NCI-H345 treated with DMSO at 0.1 percent for 48 hours (cell line): ENCODE data around the gene ARG2.

Source experiments
- DNase-seq: peaks from one replicate; lab custom pipeline; 2025; ENCODE audit not compliant: unreplicated experiment; lab: John Stamatoyannopoulos, UW

Gene ARG2

DNA sequence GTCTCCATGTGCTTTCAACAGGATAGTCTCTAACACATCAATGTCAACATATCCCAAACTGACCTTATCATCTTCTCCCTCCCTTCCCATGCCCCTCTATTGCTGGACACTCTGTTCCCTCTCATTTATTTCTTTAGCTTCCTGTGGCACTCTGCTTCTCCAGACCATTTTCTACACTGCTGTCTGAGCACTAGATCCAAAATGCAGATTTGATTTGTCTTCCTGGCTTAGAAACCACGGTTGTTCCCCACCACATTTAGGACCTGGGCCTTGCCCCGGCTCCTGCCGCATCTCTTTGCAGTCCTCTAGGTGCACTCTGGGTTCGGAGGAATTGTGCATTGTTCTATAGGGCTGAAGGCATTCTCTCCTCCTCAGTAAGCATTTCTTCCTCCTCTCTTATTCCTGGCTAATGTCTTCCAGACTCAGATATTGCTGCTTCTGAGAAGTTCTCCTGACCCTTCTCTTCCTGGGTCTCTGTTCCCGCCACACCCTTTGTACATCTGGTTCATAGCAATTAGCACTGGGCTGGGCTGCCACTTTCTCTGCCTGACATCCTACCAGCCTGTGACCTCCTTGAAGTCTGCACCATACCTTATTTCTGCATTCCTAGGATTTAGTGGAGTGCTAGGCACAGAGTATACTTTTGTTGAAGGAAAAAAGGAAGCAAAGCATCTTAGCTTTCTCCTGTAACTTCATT, 13.9 kb downstream of the ARG2 start:
- DNase-seq = no peak

DNA sequence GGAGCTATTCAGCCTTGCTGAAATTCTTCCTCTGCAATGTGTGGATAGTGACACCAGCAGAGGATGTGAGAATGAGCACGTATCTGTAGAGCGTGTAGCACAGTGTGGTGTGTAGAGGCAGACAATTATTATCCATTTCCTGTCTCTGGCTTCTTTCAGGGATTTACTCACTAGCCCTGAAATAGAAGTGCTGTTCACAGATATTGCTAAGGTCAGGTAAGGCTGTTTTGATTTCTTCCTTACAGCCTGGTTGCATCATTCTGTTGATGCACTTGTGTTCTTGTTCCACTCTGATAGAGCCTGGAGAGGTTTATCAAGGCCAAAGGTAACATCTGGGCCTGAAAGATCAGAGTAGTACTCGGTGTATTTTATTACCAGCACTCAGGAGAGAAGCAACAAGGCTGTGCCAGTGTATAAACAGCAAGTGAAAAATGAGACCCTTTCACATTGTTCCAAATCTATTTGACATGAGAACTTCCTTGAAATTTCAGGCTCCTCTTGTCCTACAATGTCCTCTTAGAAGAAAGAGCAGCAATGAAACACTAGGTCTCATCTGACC, 16.7 kb downstream of the ARG2 start:
- no peak for DNase-seq

DNA sequence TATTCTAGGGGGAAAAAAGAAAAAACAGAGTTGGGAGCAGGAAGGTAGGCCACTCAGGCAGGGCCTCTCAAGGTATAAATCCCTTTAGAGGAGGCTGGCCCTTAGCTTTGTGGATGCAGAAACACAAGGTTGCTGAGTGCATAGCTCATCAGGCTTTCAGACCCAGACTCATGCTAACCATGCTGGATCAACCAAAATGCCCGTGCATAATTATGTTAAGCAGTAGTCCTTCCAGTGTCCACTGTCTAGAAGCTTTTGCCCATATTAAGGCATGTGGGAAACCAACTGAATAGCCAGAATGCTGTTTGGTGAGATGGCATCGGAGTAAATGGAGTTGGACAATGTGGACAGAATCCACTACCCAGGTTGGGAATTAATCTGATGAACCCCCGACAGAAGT, 18.9 kb downstream of the ARG2 start:
- no peak for DNase-seq

DNA sequence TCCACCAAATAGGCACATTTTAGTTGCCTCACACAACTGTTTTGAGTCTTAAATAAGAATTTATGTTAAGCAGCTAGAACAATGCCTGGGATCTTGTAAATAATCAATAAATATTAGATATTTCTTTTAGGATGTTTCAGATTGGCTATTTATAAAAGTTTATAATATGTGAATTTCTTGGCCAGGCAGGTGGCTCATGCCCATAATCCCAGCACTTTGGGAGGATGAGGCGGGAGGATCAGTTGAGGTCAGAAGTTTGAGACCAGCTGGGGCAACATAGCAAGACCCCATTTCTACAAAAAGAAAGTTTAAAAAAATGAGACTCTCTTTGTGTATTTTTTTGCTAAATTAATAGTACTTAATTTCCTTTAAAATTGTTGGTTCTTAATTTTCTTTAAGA, 21.8 kb downstream of the ARG2 start:
- no peak for DNase-seq

DNA sequence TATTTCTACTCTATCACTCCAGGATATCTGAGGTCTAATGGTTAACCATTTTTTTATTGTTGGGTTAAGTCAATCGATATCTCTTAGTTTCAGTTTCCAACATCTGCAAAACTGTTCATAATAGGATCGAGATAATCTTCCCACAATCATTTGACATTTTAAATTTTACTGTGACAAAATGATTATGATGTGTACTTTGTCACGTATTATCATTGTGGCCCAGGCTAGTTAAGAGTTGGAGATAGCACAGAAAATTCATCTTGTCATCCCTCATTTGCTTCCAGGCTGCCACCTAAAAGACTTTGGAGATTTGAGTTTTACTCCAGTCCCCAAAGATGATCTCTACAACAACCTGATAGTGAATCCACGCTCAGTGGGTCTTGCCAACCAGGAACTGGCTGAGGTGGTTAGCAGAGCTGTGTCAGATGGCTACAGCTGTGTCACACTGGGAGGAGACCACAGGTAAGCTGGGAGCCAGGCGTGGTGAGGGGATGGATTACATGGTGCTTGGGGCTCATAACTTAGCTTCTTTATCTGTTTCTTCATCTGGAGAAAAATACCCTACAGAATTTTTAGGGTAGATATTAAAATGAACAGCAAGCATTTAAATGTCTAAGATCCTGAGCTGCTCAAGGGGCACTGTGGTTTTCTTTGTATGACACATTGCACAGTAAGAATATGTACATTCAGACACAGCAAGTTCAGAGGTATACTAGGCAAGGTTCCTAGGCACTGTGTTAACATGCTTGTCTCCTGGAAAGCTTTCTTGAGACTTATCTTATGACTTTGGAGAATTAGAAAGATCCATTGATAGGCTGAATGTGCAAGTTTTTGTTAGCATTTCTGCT, 22.4 kb downstream of the ARG2 start:
- DNase-seq = no peak

DNA sequence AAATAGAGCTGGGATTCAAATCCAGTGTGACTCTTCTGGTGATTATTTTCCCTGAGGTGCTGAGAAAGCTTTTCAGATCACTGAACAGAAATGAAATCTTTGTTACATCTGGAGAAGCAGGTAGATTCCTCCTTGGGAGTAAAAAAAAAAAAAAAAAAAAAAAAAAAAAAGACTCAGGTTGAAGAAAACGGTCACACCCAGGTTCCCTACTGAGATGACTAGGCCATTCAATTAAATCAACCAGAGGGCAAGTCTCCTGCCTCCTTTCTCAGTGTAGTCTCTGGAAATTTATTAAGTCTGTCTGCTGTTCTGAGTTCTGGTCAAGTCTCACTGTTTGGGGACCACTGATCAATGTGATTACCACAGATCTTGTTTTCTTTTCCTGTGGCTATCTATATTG, 24.0 kb downstream of the ARG2 start:
- DNase-seq = no peak

DNA sequence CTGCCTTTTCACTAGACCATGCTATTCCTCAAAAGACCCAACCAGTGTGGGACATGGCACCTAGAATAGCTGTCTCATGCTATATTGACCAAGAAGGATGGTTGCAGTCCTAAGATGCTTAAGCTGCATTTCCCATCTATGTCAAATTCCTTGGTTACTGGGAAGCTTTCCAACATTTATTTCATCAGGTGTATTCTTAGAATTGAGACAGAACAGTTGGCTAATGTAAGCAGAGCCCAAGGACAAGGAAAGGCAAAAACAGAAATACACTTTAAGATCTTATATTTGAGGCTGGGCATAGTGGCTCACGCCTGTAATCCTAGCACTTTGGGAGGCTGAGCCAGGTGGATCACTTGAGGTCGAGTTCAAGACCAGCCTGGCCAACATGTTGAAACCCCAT, 24.7 kb downstream of the ARG2 start:
- no peak for DNase-seq

DNA sequence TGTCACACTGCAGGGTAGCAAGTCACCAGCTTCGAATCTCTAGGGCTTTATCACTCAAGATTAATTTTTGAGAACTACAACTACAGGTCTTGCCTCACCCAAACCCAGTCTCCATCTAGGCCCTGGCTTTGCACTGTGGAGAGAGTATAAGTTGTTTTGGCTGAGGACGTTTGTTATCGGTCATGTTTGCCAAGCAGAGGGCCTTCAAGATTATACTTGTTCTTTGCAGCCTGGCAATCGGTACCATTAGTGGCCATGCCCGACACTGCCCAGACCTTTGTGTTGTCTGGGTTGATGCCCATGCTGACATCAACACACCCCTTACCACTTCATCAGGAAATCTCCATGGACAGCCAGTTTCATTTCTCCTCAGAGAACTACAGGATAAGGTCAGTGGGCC, 25.7 kb downstream of the ARG2 start:
- no peak for DNase-seq

DNA sequence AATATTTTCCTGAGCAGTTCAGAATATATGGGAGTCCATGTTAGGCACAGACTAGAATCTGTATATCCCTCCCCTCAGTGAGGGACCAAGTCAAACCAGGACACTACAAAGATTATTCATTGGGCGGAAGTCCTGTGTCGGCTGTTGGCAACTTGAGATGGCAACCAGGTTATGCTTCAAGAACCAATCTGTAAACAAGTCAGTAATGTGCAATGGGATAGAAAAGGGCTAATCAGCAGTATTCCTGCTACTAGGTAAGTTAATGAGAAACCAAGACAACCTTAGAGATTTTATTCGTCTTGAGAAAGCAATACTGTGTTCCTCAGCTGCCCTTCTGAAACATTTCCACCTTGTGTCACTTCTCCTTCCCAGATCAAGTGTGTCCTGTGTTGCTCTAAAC, 26.4 kb downstream of the ARG2 start:
- DNase-seq = no peak

DNA sequence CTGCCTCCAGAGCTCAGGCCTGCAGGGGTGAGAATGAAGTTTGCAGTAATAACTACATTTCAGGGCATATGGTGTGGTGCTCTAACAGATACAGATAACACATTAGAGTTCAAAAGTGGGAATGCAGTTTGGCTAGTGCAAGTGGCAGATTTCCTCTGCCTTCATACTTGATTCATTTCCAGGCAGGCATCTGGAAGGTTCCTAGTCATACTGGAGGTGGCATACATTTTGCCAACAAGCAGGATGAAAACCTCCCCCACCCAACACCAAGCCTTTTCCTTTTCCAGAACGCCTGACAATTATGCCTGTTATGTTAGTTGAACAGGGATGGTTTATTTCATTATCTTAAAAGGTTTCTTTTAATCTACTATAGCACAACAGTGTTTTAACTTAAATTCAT, 30.4 kb downstream of the ARG2 start:
- DNase-seq = no peak

DNA sequence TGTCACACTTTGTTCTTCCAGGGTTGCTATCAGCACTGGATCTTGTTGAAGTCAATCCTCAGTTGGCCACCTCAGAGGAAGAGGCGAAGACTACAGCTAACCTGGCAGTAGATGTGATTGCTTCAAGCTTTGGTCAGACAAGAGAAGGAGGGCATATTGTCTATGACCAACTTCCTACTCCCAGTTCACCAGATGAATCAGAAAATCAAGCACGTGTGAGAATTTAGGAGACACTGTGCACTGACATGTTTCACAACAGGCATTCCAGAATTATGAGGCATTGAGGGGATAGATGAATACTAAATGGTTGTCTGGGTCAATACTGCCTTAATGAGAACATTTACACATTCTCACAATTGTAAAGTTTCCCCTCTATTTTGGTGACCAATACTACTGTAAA, 31.0 kb downstream of the ARG2 start:
- DNase-seq = no peak

DNA sequence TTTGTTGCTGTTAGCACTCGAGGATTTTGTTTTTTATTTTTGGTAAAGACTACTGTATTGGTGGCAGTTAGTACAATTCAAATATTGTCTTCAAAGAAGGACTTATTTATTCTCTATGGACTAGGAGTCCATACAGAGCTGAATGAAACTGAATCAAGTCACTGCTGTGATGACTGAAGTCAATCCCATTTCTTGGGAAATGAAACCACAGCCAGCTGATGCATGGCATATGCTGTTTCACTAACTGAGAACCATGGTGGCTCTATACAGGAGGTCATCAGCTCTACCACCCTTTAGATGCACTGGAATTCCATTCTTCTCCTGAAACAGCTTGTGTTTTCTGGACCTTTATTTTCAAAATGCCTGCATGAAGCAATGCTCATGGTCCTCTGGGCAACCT, 32.5 kb downstream of the ARG2 start:
- no peak for DNase-seq

DNA sequence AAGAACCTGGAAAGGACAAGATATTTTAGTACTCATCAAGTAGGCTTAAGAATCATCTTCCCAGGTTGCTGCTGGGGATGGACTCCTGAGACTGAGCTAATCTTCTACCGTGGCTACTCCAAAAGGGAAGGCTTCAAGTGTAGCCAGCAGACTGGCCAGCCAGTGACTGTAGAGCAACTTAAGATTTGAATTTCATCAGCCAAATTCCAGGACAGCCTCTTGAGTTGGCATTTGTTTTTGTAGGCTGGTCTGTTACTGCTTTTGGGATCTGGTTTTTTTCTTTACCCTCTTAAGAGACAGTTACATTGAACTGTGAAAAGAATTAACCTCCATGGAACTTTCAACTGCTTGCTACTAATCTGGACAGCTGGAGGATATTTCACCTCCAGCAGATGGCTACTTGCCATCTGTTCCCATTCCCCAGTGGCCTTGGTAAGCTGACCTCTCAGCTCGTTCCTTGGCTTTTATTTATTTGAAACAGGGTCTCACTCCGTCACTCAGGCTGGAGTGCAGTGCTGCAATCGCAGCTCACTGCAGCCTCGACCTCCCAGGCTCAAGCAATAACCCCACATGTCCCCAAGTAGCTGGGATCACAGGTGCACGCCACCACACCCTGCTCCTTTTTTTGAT, 34.0 kb downstream of the ARG2 start:
- DNase-seq = no peak

DNA sequence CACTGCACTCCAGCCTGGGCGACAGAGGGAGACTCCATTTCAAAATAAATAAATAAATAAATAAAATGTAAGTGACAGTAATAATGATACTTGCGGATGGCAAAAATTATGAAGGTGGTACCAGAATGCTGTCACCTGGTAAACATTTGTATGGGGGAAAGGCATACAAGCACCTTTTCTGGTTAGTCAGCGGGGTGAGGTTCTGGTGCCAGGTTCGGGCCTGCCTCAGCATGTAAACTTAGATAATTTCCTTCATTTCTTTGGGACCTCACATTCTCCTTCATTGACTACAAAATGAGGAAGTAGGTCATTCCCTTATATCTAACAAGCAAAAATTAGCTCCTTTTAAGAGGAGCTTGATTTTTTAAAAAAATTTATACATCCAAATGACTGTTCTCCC, 43.9 kb downstream of the ARG2 start:
- no peak for DNase-seq

DNA sequence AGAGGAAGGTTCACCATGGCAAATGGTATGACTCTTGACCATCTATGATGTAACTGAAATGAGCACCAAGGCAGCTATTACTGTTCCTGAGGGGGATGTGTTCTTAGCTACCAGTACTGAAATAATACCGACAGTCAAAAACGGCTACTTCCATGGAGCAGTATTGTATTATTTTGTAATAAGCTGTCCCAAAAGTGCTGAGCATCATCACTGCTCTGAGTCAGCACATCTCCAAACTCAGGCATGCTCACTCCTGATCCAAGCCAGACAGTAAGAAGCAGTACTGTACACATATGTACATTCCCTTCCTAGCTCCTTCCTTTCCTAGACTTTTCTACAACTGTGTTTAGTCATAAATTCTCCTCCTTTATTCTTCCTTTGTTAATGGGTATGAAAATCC, 46.1 kb downstream of the ARG2 start:
- no peak for DNase-seq

DNA sequence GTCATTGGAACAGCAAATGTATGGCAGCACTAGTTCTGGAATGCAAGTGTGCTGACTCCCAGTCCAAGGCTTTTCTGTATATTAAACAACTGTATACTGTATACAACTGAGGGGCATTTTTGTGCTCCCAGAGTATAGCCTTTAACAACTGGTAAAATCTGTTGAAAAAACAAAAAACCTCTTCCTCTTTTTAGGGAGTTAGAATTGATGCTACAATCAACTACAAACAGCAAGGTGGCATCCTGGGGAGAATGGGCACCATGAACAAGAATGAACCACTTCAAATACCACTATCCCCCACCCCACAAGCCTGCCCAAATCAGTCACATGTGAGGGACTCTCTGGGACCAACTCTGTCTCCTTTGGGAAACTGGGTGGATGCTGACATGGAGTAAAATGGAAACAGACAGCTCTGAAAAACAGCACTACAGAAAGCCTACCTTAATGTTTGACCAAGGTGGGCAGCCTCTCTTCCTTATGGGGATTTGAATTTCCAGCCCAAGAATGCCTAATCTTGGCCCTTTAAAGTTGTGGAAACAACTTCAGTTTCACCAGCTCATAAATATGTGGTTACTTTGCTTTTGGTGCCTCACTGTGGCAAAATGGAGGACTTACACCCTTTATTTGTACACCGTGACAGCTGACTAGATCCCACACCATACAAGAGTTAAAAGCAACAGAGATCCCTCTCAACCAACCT, 47.2 kb downstream of the ARG2 start:
- no peak for DNase-seq

DNA sequence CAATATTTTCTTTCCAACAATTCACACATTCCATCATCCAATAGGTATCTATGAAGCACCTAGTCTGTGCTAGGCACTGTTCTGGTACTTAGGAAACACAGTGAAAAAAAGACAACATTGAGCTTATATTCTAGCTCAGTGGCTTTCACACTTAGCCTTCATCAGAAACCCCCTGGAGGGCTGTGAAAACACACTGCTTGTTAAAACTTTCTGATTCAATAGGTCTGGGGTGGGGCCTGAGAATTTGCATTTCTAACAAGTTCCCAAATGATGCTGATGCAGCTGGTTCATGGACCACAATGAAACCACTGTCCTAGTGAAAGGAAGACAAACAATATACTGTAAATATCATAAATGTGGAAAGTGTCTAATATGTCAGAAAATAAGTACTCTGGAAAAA, 48.8 kb downstream of the ARG2 start:
- no peak for DNase-seq

DNA sequence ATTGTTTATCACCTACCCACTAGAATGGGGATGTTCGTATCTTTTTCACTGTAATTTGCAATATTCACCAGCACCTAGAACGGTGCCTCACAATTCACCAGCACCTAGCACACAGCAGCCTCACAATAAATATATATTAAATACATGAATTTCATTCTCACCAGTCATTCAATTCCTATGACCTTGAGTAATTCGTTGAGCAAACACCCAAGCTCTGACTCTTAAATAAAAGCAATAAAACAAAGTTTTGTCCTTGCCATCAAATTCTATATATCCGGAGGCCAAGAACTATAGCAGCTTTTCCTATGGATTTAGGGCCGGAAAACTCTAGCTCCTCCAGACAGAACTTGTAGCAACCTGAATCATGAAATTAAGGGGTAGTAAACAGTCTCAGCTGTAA, 53.7 kb downstream of the ARG2 start:
- no peak for DNase-seq

DNA sequence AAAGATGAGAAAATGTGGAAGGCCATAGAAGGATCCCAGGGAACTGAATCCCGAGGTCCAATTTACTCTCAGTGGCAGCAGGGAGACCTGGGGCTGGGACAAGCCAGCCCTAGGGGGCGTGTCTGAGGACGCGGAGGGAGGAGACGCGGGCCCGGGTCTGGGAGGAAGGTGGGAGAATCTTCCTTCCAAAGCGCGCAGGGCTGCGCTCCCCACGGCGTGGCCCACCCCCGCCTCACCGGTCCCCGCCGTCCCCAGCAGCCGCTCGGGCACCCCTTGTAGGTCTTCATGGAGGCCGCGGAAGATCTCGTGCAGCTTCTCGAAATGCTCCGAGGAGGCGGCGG, 54.4 kb downstream of the ARG2 start:
- peak; percentile 63 for DNase-seq

DNA sequence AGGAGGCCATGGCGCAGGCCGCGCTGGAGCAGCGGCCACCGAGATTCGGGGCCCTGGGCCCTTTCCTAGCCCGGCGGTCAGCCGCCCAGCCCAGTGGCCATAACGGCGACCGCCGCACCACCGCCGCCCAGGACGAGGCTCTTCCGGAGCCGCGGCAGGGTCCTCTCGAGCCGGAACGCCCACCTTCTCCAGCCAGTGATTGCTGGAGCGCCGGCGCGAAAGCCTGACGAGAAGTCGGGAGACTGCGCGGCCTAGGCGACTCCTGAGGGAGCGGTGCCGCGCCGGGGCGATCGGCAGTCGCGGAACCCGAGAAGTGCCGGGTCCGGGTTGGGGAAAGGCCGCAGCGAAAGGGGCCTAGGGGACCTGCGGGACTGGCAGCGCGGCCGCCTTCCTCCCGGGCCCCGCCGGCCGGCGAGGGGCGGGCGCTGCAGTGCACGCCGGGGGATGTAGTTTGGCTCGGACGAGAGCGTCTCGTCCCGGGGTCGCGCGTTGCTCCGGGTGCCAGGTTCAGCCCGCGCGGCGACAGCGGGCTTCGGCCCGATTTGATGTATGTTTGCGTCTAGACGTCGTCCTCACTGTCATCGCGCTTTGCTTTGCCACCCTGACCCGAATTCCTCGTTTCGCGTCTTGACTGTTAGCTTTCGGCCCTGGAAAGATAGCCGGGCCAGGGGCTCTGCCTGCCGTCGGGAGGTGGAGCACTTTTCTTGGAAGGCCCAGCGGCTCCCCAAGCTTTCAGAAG, 54.9 kb downstream of the ARG2 start, which contains the start of gene VTI1B:
VTI1B (minus strand) TSS at position 153 of the 739 bp plus-strand sequence; CDS start at position 10, 143 bp downstream.
- DNase-seq = peak; percentile 44

DNA sequence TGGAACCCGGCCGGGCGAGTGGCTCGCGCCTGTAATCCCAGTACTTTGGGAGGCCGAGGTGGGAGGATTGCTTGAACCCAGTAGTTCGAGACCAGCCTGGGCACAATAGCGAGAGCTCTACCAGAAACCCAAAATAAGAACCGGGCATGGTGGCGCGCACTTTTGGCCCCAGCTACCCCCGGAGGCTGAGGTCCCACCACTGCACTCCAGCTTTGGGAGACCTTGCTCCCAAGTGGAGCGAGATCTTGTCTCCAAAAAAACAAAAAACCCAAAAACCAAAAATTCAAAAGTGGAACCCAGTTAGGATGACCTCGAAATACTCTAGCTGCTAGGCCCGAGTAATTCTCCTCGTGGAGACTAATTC, 55.5 kb downstream of the ARG2 start:
- DNase-seq = no peak
